Stimulated activated CD4-positive, alpha-beta T cell treated with anti-CD3 and anti-CD28 coated beads, Interleukin-15, amount 100 ng/mL, for 1 hour (primary cell): ENCODE measurements around the gene FAXC.
A peak's percentile ranks its signal among the peaks of the same experiment; 100 is the strongest.

Experiments
- DNase-seq, 2 donors: peaks; one replicate each; pipeline ENCODE4 v3.0.0-alpha.2; 2020; ENCODE audit warnings: low read depth in 1 of 2, low spot score in 1 of 2

Gene FAXC

DNA sequence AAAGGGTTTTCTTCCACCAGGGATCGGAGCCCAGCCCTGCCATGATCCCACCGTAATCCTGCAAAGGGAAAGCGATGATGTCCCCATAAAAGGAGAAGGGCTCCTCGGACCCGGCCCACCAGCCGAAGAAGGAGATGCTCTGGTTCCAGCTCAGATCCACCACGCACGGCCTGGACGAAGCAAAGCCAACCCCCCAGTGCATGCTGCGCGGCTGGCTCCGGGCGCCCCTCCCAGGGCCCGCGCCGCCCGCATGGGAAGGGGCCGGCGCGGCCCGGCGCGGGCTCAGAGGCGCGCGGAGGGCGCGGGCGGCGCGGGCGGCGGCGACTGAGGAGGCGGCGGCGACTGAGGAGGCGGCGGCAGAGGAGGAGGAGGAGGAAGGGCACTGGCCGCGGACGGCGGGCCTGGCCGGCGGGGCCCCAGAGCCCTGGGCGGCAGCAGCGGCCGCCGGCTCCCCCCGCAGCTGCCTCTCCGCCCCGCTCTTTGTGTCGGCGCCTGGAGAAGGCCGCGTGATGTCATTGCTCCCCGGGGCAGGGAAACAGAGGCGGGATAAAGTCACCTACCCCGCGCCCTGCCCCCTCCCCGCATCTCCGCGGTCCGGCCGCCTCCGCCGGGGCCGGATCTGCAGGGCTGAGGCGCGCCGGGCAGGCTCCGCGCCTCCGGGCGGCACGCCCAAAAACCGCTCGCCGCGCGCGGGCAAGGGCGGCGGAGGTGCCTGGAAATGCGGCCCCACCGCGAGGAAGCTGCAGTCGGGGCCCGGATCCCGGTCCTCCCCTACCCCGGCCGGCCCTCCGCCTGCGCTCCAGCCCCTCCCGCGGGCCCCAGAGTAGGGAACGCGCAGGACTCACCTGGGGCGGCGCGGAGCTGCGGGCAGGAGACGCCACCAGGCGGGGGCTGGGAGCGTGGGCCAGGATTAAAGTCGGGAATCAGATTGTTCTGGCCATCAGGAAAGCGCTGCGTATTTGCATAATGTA lies at the start of gene FAXC:
FAXC (minus strand) TSS at position 504 of the 971 bp plus-strand sequence; CDS start at position 202, 302 bp downstream.
- DNase-seq: no peak

DNA sequence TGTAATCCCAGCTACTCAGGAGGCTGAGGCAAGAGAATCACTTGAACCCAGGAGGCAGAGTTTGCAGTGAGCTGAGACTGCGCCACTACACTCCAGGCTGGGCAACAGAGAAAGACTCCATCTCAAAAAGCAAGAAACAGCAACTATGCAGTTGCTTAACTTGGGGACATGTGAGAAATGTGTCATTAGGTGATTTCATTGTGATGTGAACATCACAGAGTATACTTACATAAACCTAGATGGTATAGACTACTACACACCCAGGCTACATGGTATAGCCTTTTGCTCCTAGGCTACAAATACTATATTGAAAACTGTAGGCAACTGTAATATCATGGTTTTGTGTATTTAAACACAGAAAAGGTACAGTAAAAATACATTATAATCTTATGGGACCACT lies 47.8 kb upstream of the FAXC start:
- DNase-seq: no peak

DNA sequence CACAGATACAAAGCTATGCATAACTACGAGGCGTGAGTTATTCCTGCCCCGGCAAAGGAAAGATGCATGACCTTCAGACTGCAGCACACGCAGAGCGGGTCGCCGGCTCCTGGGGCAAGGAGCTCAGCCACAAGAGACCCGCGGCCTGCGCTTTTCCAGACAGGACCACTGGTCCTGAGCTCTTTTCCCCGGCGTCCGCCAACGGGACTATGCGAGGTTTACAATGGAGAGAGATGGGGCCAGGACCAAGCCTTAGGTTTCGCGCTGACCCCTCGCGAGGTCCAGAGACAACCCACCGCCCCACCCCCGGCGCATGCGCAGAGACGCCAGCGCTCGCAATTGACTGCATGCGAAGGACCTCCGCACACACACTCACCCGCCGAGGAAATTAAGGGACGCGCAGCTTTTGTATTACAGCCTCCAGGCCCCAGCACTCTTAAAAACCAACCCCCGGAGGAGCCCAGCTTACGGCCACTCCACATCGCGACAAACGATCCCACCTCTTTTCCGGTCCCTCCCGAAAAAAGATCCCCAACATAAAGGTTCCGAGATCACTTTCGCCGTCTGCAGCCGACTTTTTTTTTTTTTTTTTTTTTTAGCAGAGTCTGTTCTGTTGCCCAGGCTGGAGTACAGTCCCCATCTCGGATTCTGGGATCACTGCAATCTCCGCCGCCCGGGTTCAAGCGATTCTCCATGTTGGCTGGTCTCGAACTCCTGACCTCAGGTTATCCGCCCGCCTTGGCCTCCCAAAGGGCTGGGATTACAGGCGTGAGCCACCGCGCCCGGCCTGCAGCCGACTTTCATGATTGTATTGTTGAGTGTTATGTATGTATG lies 44.4 kb upstream of the FAXC start, which contains the start of gene COQ3:
COQ3 (minus strand) TSS at position 498 of the 834 bp plus-strand sequence; CDS start at position 482, 16 bp downstream.
- DNase-seq: peak; percentile 42 to 51

DNA sequence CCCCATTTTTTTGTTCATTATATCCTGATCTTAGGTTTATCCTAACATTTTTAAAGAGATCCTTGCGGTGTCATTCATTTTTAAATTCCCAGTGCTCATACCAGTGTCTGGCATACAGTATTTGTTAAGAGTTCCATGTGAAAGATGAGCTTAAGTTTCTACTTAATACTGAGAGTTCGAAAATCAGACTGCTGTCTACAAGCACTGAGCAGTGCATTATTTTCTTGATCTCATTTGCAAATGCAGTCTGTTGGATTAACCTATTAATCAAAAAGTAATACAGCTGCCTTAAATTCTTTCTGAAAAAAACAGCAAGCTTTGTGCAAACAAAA lies 43.9 kb upstream of the FAXC start:
- no peak for DNase-seq

DNA sequence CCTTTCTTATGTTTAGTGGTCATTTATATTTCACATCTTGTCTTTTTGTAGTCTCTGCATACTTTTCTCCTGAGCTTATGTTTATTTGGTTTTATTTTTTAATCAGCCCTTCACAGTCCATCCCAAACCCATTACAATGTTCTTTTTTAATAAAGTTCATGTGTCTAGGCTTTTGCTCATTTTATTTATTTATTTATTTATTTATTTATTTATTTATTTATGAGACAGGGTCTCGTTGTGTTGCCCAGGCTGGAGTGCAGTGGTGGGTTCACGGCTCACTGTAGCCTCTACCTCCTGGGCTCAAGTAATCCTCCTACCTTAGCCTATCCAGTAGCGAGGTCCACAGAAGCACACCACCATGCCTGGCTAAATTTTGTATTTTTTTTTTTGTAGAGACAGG lies 41.4 kb upstream of the FAXC start:
- no peak for DNase-seq

DNA sequence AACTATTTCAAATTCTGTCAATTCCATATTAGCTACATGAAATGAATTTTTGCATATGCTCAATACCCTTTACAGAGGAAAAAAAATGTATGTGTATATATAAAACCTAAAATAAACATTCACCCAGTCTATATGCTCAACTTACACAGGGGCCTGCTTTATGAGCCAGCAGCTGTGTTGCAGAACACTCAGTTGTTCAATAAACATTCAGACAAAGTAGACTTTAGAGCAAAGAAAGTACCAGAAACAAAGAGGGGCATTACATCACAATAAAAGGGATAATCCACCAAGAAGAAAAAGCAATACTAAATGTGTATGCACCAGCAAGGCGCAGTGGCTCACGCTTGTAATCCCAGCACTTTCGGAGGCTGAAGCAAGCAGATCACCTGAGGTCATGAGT lies 35.0 kb upstream of the FAXC start:
- DNase-seq: no peak

DNA sequence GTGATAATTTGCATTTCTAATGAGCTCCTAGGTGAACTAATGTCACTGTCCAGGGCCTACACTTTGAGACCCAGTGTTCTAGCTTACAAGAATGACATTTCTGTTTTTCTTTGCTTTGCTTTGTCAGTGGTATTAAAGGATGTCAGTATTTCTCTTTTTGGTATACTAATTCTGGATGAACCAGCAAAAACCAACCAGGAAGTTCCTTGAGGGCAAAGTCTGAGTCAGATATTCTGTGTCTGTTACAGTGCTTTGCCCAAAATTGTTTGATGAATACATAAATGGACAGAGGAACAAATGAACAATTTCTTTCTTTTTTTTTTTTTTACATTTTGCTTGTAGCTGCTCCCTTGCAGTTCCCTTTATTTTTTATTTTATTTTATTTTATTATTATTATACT lies 29.2 kb upstream of the FAXC start:
- DNase-seq: no peak

DNA sequence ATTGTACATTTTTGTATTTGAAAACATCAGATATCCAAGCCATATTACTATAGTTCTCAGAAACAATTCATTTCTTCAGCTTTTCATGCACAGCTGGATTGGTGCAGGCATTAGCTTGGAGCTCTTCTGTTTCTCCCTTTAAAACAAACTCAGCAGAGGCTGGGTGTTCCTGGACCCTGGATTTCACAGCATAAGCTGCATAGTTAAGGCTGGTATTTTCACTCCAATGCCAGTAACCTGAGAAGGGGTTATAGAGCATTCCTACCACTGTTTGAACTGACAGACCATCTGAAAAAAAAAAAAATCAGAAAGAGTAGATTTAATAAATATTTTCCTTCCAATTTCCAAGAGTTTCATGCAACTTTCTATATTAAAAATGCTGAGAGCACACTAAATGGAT lies 20.1 kb upstream of the FAXC start:
- no peak for DNase-seq

DNA sequence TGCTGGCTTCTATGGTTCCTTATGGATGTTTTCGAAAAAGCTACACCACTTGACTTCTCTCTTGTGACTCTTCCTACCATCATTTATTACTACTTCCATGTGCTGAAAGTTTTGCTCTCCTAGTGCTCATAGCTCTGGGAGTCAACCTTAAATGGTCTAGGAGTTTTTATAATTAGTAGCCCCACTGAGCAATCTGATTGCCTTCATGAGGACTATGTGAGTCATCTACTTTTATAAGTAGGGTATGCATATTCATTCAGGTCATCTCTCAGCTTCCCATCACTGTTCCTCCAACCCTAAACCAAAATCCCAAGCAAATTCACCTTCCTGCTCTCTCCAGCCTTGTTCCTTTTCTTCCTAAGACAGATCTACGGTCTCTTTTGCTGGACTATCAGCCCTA lies 17.4 kb upstream of the FAXC start:
- no peak for DNase-seq

DNA sequence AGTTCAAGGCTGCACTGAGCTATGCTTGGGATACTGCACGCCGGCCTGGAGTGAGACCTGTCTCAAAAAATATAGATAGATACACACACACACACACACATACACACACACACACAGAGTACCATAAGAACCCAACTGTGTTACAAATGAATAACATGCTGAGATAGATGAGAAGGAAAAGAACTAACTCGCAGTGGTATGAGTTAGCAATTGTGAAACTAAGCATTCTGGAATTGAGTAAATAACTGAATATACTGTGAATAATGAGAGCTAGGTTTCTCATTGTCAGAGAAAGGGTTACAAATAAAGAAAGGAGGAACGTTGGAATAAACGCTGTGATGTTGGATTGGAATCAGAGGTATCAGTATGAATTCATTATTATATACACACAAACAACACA lies 14.6 kb upstream of the FAXC start:
- no peak for DNase-seq

DNA sequence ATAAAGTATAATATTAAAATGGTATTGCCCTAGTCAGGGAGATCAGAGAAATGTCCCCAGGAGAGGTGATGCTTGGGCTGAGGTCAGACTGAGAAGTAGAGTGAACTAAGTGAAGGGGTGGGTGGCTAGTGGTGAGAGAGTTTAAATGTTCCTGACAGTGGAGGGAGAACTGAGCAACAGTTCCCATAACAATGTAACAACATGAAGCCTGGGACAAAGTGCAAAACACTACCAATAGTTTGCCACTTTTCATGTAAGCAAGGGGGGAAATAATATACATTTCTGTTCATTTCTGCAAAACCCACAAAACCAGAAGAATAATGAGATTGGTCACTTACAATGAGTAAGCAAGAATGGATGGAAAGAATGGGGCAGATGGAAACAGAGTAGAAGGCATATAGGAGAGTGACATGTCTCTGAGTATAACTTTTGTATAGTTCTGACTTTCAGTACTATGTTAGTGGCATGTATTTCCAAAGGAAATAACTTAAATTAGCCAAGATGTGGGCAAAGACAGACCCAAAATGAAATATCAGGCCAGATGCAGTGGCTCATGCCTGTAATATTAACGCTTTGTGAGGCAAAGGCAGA lies 13.3 kb upstream of the FAXC start:
- no peak for DNase-seq

DNA sequence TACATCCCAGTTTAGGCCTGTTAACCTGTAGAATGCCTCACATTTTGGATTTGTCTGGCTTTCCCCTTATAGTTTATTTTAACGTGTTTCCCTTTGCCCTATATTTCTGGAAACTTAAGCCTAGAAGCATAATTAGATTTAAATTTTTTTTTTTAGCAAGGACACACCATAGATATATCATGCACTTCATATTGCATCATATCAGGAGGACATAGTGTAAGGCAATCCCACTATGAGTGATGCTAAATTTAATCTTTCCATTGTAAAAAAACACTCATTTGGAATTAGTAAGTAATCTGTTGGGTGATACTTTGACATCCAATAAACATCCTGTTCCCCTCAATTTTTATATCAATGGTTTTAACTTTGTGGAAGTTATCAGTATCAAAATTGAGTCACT lies 10.3 kb upstream of the FAXC start:
- no peak for DNase-seq

DNA sequence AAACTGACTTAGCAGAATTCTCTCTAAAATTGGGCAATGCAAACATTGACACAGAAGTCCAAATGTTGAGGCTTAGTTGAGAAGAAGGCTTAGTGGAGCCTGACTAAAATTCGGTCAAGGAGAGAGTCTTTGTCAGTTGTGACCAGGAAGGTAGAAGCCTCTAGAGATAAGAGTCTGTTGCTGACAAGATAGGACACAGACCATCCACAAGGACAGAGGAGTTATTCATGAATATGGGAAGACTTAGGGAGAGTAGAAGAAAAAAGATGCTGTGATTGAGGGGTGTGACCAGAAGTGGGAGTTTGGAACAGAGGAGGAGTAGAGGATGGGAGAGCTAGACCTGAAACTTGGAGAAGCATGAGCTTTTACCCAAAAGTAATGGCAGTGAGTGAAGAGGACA lies 7.2 kb upstream of the FAXC start:
- no peak for DNase-seq

DNA sequence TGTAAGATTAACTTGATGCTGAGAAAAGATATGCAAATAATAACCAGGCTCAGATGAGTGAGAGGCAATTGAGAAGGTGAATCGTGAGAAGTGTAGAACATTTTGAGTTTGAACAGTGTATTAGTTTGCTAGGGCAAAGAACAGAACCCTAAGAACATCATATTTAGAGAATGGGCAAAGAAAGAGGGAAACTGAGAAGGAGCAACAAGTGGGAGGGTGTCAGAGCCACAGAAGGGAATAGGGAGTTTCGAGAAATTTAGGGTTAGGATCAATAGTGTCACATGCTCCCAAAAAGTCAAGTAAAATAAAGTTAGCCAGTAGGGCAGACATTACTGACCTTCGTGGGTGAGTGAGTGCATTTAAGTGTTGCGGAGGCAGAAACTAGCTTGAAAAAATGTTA lies 5.5 kb upstream of the FAXC start:
- no peak for DNase-seq

DNA sequence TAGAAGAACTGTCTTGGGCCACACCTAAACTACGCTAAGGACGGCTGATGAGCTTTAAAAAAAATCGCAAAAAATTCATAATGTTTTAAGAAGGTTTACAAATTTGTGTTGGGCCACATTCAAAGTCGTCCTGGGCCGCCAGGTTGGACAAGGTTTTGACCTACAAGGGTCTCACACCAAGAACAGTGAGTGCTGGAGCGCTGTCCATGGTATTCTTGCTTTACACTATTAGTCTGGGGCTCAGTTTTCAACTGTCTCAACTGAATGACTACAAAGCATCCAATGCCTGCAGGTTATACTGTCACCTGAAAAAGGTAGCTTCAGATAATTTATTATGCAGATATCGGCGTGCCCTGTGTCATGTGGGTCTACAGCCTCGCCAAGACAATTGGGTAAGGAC lies 3.7 kb upstream of the FAXC start:
- DNase-seq: no peak

DNA sequence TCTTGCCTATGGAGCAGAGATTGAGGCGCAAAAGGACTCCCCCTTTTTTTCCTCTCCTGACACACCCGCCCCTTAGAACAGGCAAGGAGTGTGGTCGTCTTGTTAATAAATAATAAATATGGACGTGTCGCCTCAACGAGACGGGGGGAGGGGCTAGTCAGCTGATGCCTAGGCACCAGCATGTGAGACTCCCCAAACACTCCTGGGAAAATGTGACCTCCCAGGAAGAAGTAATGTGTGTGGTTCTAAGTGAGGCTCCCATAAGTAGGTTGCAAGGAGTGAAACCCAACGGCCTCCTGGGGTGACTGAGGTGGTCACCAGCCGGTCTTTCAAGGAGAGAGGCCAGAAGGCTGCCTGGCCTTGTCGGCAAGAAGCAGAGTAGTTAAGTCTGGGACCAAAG lies 1.1 kb upstream of the FAXC start:
- DNase-seq: no peak

DNA sequence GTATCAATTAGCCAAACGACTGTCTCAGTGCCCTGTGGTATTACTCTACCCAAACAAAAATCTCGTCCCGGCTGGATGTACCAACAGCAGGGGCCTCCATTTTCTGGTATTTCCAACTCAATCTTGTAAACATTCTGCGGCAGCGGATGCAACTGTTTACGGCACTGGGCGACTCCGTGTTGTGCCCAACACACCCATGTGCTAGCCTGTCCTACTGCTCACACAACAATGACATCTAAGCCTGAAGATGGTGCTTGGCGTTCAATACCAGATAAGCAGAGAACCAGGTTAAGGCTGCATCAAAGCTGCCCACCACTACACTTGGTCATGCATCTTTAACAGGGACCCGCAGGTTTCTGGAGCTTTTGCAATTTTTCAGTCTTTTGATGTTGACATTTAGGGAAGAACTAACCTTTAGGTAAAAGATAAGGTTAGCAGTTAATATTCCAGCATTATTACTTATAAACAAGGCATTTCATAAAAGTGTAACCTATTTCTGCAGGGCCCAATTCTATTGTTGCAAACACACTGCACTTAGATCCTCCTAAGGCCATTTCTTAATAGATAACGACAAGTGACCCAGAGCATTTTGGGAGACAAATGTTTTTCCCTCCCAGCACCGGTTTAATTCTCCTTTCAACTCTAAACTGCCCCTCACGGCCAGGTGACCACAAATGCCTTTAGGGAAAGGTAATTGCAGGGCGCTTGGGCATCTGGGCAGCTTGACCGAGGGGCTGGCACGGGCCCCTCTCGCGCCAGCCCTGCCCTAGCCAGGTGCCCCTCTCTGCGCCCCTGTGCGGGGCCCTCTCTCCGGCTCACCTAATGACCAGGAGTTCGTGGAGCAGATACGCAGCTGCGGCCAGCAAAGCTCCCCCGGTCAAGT lies 945 bp downstream of the FAXC start:
- DNase-seq: no peak

DNA sequence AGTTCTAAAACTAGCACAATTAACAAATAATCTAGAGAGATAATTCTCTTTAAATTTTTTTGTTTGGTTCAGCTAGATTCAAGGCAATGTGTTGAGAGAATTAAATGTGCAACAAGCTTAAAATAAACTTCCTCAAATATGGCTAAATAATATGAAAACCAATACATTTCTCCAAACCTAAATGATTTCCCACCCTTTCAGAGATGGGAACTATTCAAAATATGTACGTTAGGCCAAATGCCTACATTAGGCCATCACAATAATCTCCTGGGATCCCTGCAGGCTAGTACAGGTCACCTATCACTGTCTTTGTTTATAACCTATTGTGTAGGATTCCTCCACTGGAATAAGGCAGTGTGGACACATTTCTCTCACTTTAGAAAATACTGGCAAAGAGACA lies 1.7 kb downstream of the FAXC start:
- no peak for DNase-seq

DNA sequence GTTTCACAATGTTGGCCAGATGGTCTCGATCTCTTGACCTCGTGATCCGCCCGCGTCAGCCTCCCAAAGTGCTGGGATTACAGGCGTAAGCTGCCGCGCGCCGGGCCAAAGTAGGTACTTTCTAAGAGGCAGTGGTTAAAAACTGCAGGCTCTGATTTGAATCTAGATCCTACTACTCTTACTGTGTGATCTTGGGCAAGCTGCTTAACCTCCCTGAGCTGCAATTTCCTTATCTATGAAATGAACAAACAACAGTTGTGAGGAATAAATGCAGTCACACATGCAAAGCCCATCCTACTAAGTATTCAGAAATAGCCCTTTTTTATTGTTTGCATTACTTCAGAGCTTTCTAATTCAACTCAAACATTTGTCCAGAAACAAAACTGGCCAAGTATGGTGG lies 2.9 kb downstream of the FAXC start:
- no peak for DNase-seq

DNA sequence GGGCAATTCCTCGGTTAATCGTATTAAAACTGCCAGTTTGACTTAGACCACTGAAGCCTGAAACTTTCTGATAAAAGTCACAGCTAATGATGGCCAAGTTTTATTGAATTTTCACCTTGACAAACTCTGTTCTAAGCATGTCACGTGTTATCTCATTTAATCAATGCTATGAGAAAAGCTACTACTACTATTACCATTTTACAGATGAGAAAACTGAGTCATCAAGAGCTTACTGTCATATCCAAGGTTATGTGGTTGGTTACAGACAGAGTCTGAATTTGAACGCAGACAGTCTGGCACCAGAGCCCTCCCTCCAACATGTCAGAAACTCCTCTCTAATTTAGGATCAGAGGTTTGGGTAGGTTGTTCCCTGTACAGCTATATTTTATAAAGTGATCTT lies 4.3 kb downstream of the FAXC start:
- no peak for DNase-seq

DNA sequence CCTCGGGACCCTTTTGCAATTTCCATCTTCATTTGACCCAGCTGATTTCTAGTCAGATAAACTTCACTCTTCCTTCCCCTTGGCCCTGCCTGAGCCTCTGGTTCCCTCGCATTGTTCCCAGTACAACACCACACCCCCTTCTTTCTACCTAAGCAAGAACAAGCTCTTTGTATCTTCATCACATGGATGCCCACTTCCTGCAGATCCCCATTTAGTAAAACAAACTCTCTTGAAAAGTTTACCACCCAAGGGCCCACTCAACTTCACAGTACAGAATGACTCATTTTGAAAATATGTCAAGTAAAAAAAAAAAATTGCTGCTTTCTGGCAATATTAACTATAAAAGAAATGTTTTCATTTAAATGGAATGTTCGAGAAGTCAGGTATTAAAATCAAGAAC lies 5.2 kb downstream of the FAXC start:
- DNase-seq: no peak
